ENCODE measurements around the gene CMSS1.

CMSS1 gene

GRCh38 chr3:99842826-99843589 lies 25.3 kb downstream of the CMSS1 start:
- FAIRE-seq (no peak), DNase-seq (ENCODE audit: insufficient read length, low spot score) (no peak)
- peak; percentile 71 for TF ChIP-seq CTCF (IDR thresholded peaks at IDR 0.05; ENCODE audit: insufficient read depth, missing control alignments)

GRCh38 chr3:99843590-99844258 lies 26.1 kb downstream of the CMSS1 start:
- DNase-seq (ENCODE audit: insufficient read length, low spot score) (no peak), FAIRE-seq (no peak)
- no peak for TF ChIP-seq CTCF (IDR thresholded peaks at IDR 0.05; ENCODE audit: insufficient read depth, missing control alignments)

- no peak for DNase-seq (ENCODE audit: insufficient read length, low spot score)
- TF ChIP-seq CTCF (IDR thresholded peaks at IDR 0.05; ENCODE audit: insufficient read depth, missing control alignments), result no peak
- no peak for FAIRE-seq
Measured at GRCh38 chr3:99845331-99845730, 27.7 kb downstream of the CMSS1 start.

- DNase-seq (ENCODE audit: insufficient read length, low spot score) (no peak), FAIRE-seq (no peak)
- no peak for TF ChIP-seq CTCF (IDR thresholded peaks at IDR 0.05; ENCODE audit: insufficient read depth, missing control alignments)
Measured at GRCh38 chr3:99845999-99846398, 28.3 kb downstream of the CMSS1 start.

- TF ChIP-seq CTCF (IDR thresholded peaks at IDR 0.05; ENCODE audit: insufficient read depth, missing control alignments), result no peak
- no peak for DNase-seq (ENCODE audit: insufficient read length, low spot score)
- FAIRE-seq, result no peak
Measured at GRCh38 chr3:99846477-99847160, 29.0 kb downstream of the CMSS1 start.

GRCh38 chr3:99848433-99848832 lies 30.8 kb downstream of the CMSS1 start:
- DNase-seq (ENCODE audit: insufficient read length, low spot score) (no peak), FAIRE-seq (no peak)
- TF ChIP-seq CTCF (IDR thresholded peaks at IDR 0.05; ENCODE audit: insufficient read depth, missing control alignments), result no peak

All from D721Med (cell line).